ENCODE results near the gene C1orf74. TPM values are rescaled to one million over a fixed set of nuclear protein-coding genes. Genes with fewer than 3 reads are reported as not detected.

The C1orf74 gene
- total and polyA plus RNA-seq, 5 experiments from 2014 or later, result 0.30 to 1.8 (median 0.88) TPM

DNA sequence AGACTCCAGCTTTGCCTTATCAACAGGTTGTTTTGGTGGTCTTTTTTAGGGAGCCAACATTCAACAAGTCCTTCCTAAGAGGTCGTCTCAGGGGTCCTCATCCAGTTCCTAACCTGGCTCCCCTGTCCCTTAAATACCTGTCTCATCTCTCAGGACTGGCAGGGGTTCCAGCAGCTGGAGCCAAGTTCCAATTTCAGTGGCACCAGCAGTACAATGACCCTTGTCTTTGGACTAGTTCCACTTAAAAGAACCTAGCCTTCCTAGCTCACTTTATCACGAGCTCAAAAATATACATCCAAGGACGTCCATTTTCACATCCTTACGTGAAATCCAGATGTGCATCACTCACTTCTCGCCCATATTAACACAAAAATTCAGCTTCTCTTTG lies 47.2 kb downstream of the C1orf74 start:
- Mint-ChIP-seq H3K36me3 (no peaks in the 10 kb centered on the region), H3K9me3 (no peaks in the 10 kb centered on the region), H3K27me3 (no peaks in the 10 kb centered on the region), H3K27ac (no peak overlapping the region), H3K4me1 (peaks cover 4 to 10% (median 6%) of the 10 kb centered on the region in 4 donors), H3K4me3 (no peak overlapping the region)
- no peak for ATAC-seq
- DNase-seq, result no peak
- POLR2A ChIA-PET, result interaction anchor here (0.7 to 1.1 kb wide), 3 partner anchors 9 to 16 kb away, joined by 3 to 4 read pairs (median 3); no protein-coding TSS in a partner anchor

DNA sequence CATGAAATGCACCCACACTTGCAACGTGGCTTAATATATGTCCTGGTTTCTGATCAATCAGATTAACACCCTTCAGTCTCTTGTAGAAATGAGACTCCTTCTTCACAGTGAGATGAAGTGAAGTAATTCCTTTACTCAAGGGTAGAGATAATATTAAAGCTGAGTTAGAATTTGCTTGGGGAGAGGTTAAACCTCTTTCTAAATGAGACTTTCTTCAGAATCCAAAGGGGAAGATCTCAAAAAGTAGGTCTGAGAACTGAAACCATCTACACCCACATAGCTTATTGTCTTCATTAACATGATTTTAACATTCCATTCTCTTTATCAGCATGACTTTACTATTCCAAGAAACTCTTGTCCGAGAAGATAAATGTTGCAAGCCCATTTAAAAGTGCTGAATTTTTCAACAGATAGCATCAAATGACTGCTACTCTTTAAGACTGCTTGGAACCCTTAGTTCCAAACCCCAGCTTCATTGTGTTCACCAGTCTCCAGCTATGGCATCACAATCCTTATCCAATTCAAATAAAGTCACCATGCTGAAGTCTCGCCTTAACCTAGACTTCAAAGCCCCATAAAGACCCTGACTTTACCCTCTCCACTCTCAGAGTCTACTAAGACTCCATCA lies 47.8 kb downstream of the C1orf74 start:
- H3K27ac Mint-ChIP-seq, result no peak overlapping the region
- H3K27me3 Mint-ChIP-seq, result no peaks in the 10 kb centered on the region
- POLR2A ChIA-PET, result interaction anchor here (0.9 to 1.1 kb wide), 2 partner anchors 8 to 17 kb away, joined by 3 read pairs; no protein-coding TSS in a partner anchor
- no peaks in the 10 kb centered on the region for H3K9me3 Mint-ChIP-seq
- DNase-seq, result no peak
- peaks cover under 1 to 7% (median 1%) of the 10 kb centered on the region in 4 donors for H3K4me1 Mint-ChIP-seq
- no peaks in the 10 kb centered on the region for H3K36me3 Mint-ChIP-seq
- no peak overlapping the region for H3K4me3 Mint-ChIP-seq
- ATAC-seq, result no peak

DNA sequence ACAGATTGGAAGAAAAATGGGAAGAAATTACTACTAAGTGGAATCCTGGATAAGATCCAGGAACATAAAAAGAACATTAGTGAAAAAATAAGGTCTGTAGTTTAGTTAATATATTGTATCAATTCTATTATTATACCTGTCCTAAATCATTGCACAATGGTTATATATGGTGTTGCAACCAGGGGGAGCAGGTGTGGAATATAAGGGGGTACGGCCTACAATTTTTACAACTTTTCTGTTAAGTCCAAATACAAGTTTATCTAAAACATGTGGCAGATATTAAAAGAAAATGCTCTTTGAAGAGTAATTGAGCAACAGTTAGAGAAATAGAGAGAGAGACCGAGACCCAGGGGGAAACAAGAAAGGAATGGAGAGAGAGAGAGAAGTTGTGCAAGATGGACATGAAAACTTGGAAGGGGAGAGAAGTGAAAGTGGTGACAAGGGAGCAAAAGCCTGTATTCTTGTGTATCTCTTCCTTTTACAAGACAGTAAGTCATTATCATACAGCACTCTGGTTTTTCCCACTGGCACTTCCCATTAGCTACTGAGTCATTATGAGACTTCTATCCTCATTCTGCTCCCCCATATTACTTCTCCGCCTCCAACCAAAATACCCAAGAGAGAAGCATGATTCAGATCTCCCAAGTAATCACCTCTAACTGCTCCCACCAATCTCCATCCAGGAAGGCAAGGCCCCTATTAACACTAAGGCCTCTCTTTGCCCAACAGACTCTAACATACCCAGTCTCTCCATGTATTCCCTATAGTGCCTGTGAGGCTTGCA lies 50.8 kb downstream of the C1orf74 start:
- Mint-ChIP-seq H3K36me3 (peaks cover 0 to 2% (median 0%) of the 10 kb centered on the region in 3 donors), H3K27ac (no peak overlapping the region), H3K27me3 (no peaks in the 10 kb centered on the region), H3K4me1 (peaks cover 0 to 7% (median 0%) of the 10 kb centered on the region in 4 donors), H3K9me3 (no peaks in the 10 kb centered on the region), H3K4me3 (no peak overlapping the region)
- DNase-seq, result no peak
- no peak for ATAC-seq
- POLR2A ChIA-PET, result no interaction called here

DNA sequence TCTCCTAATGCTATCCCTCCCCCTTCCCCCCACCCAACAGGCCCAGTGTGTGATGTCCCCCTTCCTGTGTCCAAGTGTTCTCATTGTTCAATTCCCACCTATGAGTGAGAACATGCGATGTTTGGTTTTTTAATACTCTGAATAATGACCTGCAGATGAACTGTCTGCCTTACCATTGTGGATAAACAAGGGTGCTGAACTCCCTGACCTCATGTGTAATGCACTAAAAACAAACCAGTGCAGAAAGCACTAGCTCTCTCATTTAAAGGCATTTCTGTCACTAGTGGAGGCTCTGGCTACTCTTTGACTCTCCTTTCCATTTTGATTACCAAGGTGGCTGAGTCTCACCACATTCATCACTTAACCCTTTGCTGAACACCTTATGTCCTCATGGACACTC lies 51.6 kb downstream of the C1orf74 start:
- DNase-seq (no peak), ATAC-seq (no peak)
- Mint-ChIP-seq H3K27ac (no peak overlapping the region), H3K27me3 (no peaks in the 10 kb centered on the region), H3K4me3 (no peak overlapping the region), H3K36me3 (peaks cover 0 to 2% (median 0%) of the 10 kb centered on the region in 3 donors), H3K9me3 (no peaks in the 10 kb centered on the region), H3K4me1 (peaks cover 0 to 8% (median under 1%) of the 10 kb centered on the region in 4 donors)
- POLR2A ChIA-PET, result no interaction called here

DNA sequence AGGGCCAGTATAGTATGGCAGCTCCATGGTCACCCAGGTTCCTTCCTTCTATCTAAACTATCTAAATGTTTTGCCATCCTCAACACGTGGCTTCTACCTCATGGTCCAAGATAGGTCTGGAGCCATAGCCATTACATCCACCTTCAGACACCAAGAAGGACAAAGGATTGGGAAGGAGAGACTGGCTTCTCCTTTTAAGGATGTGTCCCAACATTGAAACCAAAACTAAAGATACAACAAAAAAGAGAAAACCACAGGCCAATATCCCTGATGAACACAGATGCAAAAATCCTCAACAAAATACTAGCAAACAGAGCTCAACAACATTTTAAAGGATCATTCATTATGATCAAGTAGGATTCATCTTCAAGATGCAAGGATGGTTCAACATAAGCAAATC lies 54.9 kb downstream of the C1orf74 start:
- DNase-seq (no peak), ATAC-seq (no peak)
- Mint-ChIP-seq H3K9me3 (no peaks in the 10 kb centered on the region), H3K4me1 (peaks cover 12 to 17% (median 17%) of the 10 kb centered on the region in 4 donors), H3K27ac (no peak overlapping the region), H3K36me3 (peaks cover 0 to 2% (median 0%) of the 10 kb centered on the region in 3 donors), H3K27me3 (no peaks in the 10 kb centered on the region), H3K4me3 (no peak overlapping the region)
- POLR2A ChIA-PET, result no interaction called here

Other genes starting within 250 kb of the C1orf74 start
- not detected for gene CAMK1G, start 200.8 kb downstream of the C1orf74 start, total RNA-seq
- not detected for gene CAMK1G, start 200.8 kb downstream of the C1orf74 start, polyA plus RNA-seq
- under 1 TPM; 0.73 to 0.93 TPM for gene LAMB3, start 132.1 kb downstream of the C1orf74 start, total RNA-seq
- under 1 TPM in 2 of 3 donors, not detected in 1; 0.42 to 0.86 TPM for gene LAMB3, start 132.1 kb downstream of the C1orf74 start, polyA plus RNA-seq
- not detected for gene G0S2, start 109.1 kb downstream of the C1orf74 start, total RNA-seq
- gene G0S2, start 109.1 kb downstream of the C1orf74 start, polyA plus RNA-seq, result not detected
- not detected for gene HSD11B1, start 79.7 kb downstream of the C1orf74 start, total RNA-seq
- gene HSD11B1, start 79.7 kb downstream of the C1orf74 start, polyA plus RNA-seq, result under 1 TPM in 1 of 3 donors, not detected in 2; 0.30 TPM
- 100 to 1,000 TPM; 701 to 717 TPM for gene TRAF3IP3, start 28.5 kb downstream of the C1orf74 start, total RNA-seq
- 100 to 1,000 TPM; 333 to 540 (median 423) TPM for gene TRAF3IP3, start 28.5 kb downstream of the C1orf74 start, polyA plus RNA-seq
- gene IRF6, start 21.6 kb upstream of the C1orf74 start, total RNA-seq, result 1 to 10 TPM; 2.4 to 2.6 TPM
- 1 to 10 TPM in 1 of 3 donors, under 1 TPM in 2; 0.49 to 2.1 (median 0.86) TPM for gene IRF6, start 21.6 kb upstream of the C1orf74 start, polyA plus RNA-seq
- 10 to 100 TPM; 15.2 to 15.6 TPM for gene UTP25, start 43.4 kb upstream of the C1orf74 start, total RNA-seq
- 1 to 10 TPM; 3.0 to 5.6 (median 3.1) TPM for gene UTP25, start 43.4 kb upstream of the C1orf74 start, polyA plus RNA-seq
- not detected for gene SYT14, start 153.7 kb upstream of the C1orf74 start, total RNA-seq
- gene SYT14, start 153.7 kb upstream of the C1orf74 start, polyA plus RNA-seq, result not detected